ENCODE data around the gene KLHL13. TPM values are rescaled to one million over a fixed set of nuclear protein-coding genes. Genes with fewer than 3 reads are reported as not detected.

KLHL13 gene
- total and polyA plus RNA-seq, 8 donors, result 1.6 to 4.1 (median 2.8) TPM

DNA sequence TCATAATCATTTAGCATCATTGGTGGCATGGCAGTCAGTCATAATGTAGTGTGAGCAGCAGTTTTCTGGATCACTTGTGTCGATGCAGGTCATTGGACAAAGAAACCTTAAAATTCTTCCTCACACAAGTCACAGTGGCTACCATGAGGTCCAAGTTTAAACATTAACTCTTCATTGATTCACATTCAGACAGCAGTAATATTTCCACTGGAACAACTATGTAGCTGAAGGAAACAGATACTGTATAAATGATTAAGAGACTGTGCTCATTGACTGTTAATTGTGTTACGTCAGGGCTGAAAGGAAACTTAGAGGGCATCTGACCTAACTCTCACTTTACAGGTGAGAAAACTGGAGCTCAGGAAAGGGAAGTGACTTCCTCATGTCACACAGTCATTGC, 261.8 kb downstream of the KLHL13 start:
- H3K9me3 ChIP-seq, result no peaks in the 10 kb centered on the region
- no peak for ATAC-seq
- no peak for DNase-seq
- no peak overlapping the region for H3K27ac ChIP-seq
- no peak overlapping the region for H3K4me3 ChIP-seq
- no peaks in the 10 kb centered on the region for H3K36me3 ChIP-seq
- no peaks in the 10 kb centered on the region for H3K27me3 ChIP-seq
- intact Hi-C loops (cut with DNase I), result no loop called here
- H3K4me1 ChIP-seq, result no peaks in the 10 kb centered on the region
- TF ChIP-seq, protein P1, sequence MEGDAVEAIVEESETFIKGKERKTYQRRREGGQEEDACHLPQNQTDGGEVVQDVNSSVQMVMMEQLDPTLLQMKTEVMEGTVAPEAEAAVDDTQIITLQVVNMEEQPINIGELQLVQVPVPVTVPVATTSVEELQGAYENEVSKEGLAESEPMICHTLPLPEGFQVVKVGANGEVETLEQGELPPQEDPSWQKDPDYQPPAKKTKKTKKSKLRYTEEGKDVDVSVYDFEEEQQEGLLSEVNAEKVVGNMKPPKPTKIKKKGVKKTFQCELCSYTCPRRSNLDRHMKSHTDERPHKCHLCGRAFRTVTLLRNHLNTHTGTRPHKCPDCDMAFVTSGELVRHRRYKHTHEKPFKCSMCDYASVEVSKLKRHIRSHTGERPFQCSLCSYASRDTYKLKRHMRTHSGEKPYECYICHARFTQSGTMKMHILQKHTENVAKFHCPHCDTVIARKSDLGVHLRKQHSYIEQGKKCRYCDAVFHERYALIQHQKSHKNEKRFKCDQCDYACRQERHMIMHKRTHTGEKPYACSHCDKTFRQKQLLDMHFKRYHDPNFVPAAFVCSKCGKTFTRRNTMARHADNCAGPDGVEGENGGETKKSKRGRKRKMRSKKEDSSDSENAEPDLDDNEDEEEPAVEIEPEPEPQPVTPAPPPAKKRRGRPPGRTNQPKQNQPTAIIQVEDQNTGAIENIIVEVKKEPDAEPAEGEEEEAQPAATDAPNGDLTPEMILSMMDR (IDR thresholded peaks at IDR 0.05), result no peak

- ATAC-seq (no peak), DNase-seq (no peak)
- intact Hi-C loops (cut with DNase I), result no loop called here
- Histone ChIP-seq H3K4me3 (no peak overlapping the region), H3K9me3 (no peaks in the 10 kb centered on the region), H3K27ac (no peak overlapping the region), H3K4me1 (no peaks in the 10 kb centered on the region), H3K36me3 (no peaks in the 10 kb centered on the region), H3K27me3 (no peaks in the 10 kb centered on the region)
- TF ChIP-seq, protein P1 (IDR thresholded peaks at IDR 0.05), result no peak
These were observed 265.6 kb downstream of the KLHL13 start for GRCh38 chrX:117851025-117851424.

Other genes starting within 250 kb of the KLHL13 start
- 10 to 100 TPM; 16.0 to 16.3 TPM for gene WDR44, start 229.3 kb upstream of the KLHL13 start, total RNA-seq
- gene WDR44, start 229.3 kb upstream of the KLHL13 start, polyA plus RNA-seq (ENCODE audit: insufficient read length in 6 of 6), result 10 to 100 TPM; 12.0 to 14.3 (median 12.7) TPM